Measurements from ENCODE around the gene LRP2. TPM values are rescaled to one million over a fixed set of nuclear protein-coding genes. Genes with fewer than 3 reads are reported as not detected.

LRP2 gene
- total and polyA plus RNA-seq, 10 of the 15 experiments (the other 5 are each of a cell fraction or from before 2014, with no cell fraction given) = 0.01 to 0.19 (median 0.06) TPM; not detected in 5

DNA sequence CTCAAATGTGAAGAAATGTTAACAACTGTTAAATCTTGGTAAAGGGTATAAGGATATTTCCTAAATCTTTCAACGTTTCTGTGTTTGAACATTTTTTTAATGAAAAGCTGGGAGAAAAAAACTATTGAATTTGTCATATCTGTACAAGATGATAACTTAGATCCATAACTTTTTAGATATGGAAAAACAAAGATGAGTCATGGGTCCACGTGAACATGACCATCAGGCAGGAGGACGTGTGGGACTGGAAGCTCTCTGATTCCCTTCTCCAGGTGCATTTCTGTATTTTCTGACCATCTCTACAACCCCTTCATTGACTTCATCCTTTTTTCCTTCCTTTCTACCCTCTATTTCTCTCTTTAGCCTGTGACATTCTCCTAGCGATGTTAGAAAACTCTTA lies 151.4 kb downstream of the LRP2 start:
- FAIRE-seq = no peak
- RAD21 ChIA-PET (ENCODE audit: unreplicated experiment) = interaction anchor here (0.6 kb wide), 1 partner anchor 1093 kb away, joined by 3 read pairs; no protein-coding TSS in a partner anchor
- Histone ChIP-seq H3K27ac (ENCODE audit: control insufficient read depth, insufficient read depth) (no peak overlapping the region), H3K9me3 (replicated peaks; ENCODE audit: control insufficient read depth, insufficient read depth, low read length) (no peaks in the 10 kb centered on the region), H3K4me3 (no peak overlapping the region), H3K79me2 (ENCODE audit: control insufficient read depth, insufficient read depth, low read length) (no peaks in the 10 kb centered on the region), H3K9ac (ENCODE audit: control insufficient read depth, insufficient read depth, low read length) (no peak overlapping the region), H3K36me3 (ENCODE audit: control insufficient read depth in 2 of 2, insufficient read depth in 2 of 2, low read length in 1 of 2) (no peaks in the 10 kb centered on the region), H3K27me3 (replicated peaks in 1 of 2; ENCODE audit: control insufficient read depth in 2 of 2, insufficient read depth in 2 of 2, low read length in 1 of 2) (no peaks in the 10 kb centered on the region), H3K4me2 (ENCODE audit: control insufficient read depth, insufficient read depth) (no peak overlapping the region), H4K20me1 (ENCODE audit: control insufficient read depth, insufficient read depth) (no peaks in the 10 kb centered on the region), H2AFZ (ENCODE audit: control insufficient read depth, low read depth, low read length) (no peak overlapping the region), H3K4me1 (ENCODE audit: control insufficient read depth, insufficient read depth, low read length) (no peaks in the 10 kb centered on the region)
- SMC1A ChIA-PET (ENCODE audit: uncharacterized antibody, unreplicated experiment) = interaction anchor here (0.8 to 2.3 kb wide), 3 partner anchors 10 to 25 kb away, joined by 3 to 5 read pairs (median 3); no protein-coding TSS in a partner anchor
- in situ Hi-C loops (cut with MboI) = no loop called here
- no peak for DNase-seq (ENCODE audit: low read depth, low spot score)
- 20% methylated on average over 4 of the region's 4 CpGs for WGBS (ENCODE audit: insufficient coverage, insufficient replicate concordance, low lambda C conversion rate, missing lambda C conversion rate)
- POLR2A ChIA-PET = no interaction called here
- no TSS peak for BruUV-seq (replicated peaks)
- intact Hi-C loops (cut with micrococcal nuclease; ENCODE audit: unreplicated experiment) = no loop called here
- ATAC-seq = no peak
- CTCF ChIA-PET = interaction anchor here (0.6 to 1.6 kb wide), 3 partner anchors 12 to 186 kb away, joined by 3 to 7 read pairs (median 5); no protein-coding TSS in a partner anchor
- TF ChIP-seq, protein P1, sequence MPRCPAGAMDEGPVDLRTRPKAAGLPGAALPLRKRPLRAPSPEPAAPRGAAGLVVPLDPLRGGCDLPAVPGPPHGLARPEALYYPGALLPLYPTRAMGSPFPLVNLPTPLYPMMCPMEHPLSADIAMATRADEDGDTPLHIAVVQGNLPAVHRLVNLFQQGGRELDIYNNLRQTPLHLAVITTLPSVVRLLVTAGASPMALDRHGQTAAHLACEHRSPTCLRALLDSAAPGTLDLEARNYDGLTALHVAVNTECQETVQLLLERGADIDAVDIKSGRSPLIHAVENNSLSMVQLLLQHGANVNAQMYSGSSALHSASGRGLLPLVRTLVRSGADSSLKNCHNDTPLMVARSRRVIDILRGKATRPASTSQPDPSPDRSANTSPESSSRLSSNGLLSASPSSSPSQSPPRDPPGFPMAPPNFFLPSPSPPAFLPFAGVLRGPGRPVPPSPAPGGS (IDR thresholded peaks at IDR 0.05; ENCODE audit: borderline replicate concordance, insufficient read depth, low read depth, low read length, poor library complexity, severe bottlenecking) = no peak
- TF ChIP-seq, protein P2, sequence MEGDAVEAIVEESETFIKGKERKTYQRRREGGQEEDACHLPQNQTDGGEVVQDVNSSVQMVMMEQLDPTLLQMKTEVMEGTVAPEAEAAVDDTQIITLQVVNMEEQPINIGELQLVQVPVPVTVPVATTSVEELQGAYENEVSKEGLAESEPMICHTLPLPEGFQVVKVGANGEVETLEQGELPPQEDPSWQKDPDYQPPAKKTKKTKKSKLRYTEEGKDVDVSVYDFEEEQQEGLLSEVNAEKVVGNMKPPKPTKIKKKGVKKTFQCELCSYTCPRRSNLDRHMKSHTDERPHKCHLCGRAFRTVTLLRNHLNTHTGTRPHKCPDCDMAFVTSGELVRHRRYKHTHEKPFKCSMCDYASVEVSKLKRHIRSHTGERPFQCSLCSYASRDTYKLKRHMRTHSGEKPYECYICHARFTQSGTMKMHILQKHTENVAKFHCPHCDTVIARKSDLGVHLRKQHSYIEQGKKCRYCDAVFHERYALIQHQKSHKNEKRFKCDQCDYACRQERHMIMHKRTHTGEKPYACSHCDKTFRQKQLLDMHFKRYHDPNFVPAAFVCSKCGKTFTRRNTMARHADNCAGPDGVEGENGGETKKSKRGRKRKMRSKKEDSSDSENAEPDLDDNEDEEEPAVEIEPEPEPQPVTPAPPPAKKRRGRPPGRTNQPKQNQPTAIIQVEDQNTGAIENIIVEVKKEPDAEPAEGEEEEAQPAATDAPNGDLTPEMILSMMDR (IDR thresholded peaks at IDR 0.05 in 2 of 3, conservative IDR thresholded peaks at IDR 0.05 in 1 of 3; ENCODE audit: control insufficient read depth in 2 of 3, extremely low read depth in 1 of 3, insufficient read depth in 1 of 3, low read depth in 3 of 3, low read length in 3 of 3) = no peak
- TF ChIP-seq, protein P3, sequence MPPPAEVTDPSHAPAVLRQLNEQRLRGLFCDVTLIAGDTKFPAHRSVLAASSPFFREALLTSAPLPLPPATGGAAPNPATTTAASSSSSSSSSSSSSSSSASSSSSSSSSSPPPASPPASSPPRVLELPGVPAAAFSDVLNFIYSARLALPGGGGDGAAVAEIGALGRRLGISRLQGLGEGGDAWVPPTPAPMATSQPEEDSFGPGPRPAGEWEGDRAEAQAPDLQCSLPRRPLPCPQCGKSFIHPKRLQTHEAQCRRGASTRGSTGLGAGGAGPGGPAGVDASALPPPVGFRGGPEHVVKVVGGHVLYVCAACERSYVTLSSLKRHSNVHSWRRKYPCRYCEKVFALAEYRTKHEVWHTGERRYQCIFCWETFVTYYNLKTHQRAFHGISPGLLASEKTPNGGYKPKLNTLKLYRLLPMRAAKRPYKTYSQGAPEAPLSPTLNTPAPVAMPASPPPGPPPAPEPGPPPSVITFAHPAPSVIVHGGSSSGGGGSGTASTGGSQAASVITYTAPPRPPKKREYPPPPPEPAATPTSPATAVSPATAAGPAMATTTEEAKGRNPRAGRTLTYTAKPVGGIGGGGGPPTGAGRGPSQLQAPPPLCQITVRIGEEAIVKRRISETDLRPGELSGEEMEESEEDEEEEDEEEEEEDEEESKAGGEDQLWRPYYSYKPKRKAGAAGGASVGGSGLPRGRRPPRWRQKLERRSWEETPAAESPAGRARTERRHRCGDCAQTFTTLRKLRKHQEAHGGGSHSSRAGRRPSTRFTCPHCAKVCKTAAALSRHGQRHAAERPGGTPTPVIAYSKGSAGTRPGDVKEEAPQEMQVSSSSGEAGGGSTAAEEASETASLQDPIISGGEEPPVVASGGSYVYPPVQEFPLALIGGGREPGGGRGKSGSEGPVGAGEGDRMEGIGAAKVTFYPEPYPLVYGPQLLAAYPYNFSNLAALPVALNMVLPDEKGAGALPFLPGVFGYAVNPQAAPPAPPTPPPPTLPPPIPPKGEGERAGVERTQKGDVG (CRISPR knock-in tag; IDR thresholded peaks at IDR 0.05) = no peak
- TF ChIP-seq NFIC (IDR thresholded peaks at IDR 0.05; ENCODE audit: low read depth, low read length) (no peak), MTA2 (IDR thresholded peaks at IDR 0.05; ENCODE audit: low read depth) (no peak), ASH2L (IDR thresholded peaks at IDR 0.05; ENCODE audit: borderline replicate concordance, low read depth) (no peak), MYB (IDR thresholded peaks at IDR 0.05; ENCODE audit: borderline replicate concordance, low read depth, low read length) (no peak), JUNB (IDR thresholded peaks at IDR 0.05) (no peak), SP1 (IDR thresholded peaks at IDR 0.05; ENCODE audit: low read depth, low read length) (no peak), BRCA1 (IDR thresholded peaks at IDR 0.05; ENCODE audit: low read depth, low read length) (no peak), GATAD2B (conservative IDR thresholded peaks at IDR 0.05; ENCODE audit: low read depth) (no peak), NFYA (IDR thresholded peaks at IDR 0.05; ENCODE audit: borderline replicate concordance, low read depth, low read length) (no peak), TBL1XR1 (IDR thresholded peaks at IDR 0.05; ENCODE audit: low read depth, low read length) (no peak), ZNF384 (IDR thresholded peaks at IDR 0.05; ENCODE audit: borderline replicate concordance, low read depth, low read length) (no peak), FOXM1 (IDR thresholded peaks at IDR 0.05; ENCODE audit: low read depth, low read length) (no peak), CBFB (IDR thresholded peaks at IDR 0.05; ENCODE audit: low read depth) (no peak), ZNF207 (IDR thresholded peaks at IDR 0.05; ENCODE audit: borderline replicate concordance) (no peak)

Measured in GM12878 (cell line).